Subcutaneous abdominal adipose tissue (tissue), 5 donors: ENCODE measurements around the gene NUDT14.

ENCODE experiments used
- H3K27ac ChIP-seq: one replicate; pipeline ENCODE4 v1.7.0; 2013; ENCODE audit warnings: low read depth, mild to moderate bottlenecking, inconsistent platforms, low read length, moderate library complexity
- H3K27me3 ChIP-seq, 5 donors: one replicate each; pipeline ENCODE4 v1.7.0; 2013; ENCODE audit warnings: low read length in 5 of 5, inconsistent platforms in 1 of 5; ENCODE audit not compliant: control insufficient read depth in 5 of 5, insufficient read depth in 4 of 5
- H3K36me3 ChIP-seq, 5 donors: one replicate each; pipeline ENCODE4 v1.7.0; 2013; ENCODE audit warnings: low read length in 5 of 5; ENCODE audit not compliant: control insufficient read depth in 5 of 5, insufficient read depth in 5 of 5
- H3K4me1 ChIP-seq, 5 donors: one replicate each; pipeline ENCODE4 v1.7.0; 2013; ENCODE audit warnings: low read length in 5 of 5, mild to moderate bottlenecking in 3 of 5, moderate library complexity in 1 of 5; ENCODE audit not compliant: control insufficient read depth in 5 of 5, insufficient read depth in 5 of 5
- H3K4me3 ChIP-seq, 5 donors: one replicate each; pipeline ENCODE4 v1.7.0; 2013; ENCODE audit warnings: low read length in 5 of 5, low read depth in 1 of 5
- H3K9ac ChIP-seq, 5 donors: one replicate each; pipeline ENCODE4 v1.7.0; 2013; ENCODE audit warnings: low read length in 5 of 5, mild to moderate bottlenecking in 4 of 5, moderate library complexity in 3 of 5
- H3K9me3 ChIP-seq, 5 donors: one replicate each; pipeline ENCODE4 v1.7.0; 2013; ENCODE audit warnings: low read length in 5 of 5; ENCODE audit not compliant: control insufficient read depth in 5 of 5
- donor health status: healthy.
- donor health status: healthy.
- donor health status: healthy.
- donor health status: healthy.
- donor health status: healthy.

NUDT14 gene

DNA sequence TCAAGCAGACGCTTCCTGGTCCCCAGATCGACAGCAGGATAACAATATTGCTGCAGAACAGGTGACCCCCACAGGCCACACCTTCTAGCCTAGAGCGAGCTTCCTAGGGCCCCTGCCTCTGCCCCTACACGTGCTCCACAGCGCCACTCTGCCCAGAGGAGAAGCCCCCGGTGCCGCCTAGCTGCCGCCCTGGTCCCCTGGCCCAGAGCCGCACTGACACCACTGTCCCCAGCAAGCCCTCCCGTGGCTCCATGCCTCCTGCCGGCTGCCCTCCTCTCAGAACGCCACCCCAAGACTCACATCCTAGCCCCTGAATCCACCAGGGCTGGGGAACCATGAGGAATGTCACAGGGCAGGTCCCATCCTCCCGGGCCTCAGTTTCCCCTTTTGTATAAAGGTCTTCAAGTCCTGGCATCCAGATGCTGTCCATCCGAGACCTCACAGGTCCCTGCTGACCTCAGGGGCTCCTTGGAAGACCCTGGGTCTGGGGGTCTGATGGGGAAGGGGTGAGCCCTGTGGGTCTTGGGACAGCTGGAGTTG is 43.6 kb downstream of the NUDT14 start:
- Histone ChIP-seq H3K4me1 (no peaks in the 10 kb centered on the region), H3K27me3 (peaks cover 0 to 8% (median 0%) of the 10 kb centered on the region in 5 donors), H3K9me3 (peaks cover 3 to 21% (median 20%) of the 10 kb centered on the region in 5 donors), H3K9ac (no peak overlapping the region), H3K4me3 (no peak overlapping the region), H3K36me3 (peaks cover 0 to 22% (median 13%) of the 10 kb centered on the region in 5 donors), H3K27ac (no peak overlapping the region)

DNA sequence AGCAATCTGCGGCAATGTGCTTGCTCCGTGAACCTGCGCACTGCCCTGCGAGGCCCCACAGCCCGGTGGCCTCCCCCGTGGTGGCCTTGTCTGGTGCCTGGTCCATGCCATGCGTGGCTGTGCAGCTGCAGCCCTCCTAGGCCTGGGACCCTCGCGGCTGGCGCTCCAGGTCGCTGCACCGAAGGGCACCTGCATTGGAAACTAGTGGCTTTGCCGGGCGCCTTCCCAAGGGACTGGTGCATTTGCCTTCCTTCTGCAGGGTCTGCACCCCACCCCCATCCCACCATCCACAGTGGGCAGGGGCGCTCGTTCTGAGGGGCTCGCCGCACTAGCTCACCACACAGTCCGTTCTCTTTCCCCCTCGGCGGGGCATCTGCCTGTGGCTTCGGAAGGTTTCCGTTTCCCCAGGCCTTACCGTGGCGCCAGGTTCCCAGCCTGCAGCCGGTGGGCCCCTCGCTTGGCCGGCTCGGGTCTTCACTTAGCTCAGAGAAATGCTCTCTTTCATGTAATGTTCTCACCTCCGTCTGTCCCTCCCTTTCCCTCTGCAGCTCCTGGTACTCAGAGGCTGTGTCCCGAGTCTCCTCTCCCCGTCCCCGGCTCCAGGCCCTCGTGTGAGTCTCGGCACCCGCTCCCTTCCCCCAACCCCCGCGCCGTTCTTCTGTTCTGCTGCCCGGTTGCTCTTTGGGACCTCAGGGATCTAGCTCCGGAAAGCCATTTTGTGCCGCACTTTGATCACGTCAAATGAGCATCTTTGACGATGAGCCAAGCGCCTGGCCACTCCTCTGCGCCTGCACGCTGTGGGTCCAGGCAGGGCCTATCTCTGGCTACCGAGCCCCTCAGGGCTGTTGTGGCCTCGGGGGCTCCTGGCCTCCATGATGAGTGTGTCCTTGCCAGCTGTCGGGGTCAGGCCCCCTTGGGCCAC is 44.5 kb downstream of the NUDT14 start:
- Histone ChIP-seq H3K4me1 (no peaks in the 10 kb centered on the region), H3K4me3 (no peak overlapping the region), H3K9me3 (peaks cover 3 to 21% (median 20%) of the 10 kb centered on the region in 5 donors), H3K36me3 (peaks cover 0 to 14% (median 9%) of the 10 kb centered on the region in 5 donors), H3K27ac (no peak overlapping the region), H3K27me3 (peaks cover 0 to 8% (median 0%) of the 10 kb centered on the region in 5 donors), H3K9ac (no peak overlapping the region)

DNA sequence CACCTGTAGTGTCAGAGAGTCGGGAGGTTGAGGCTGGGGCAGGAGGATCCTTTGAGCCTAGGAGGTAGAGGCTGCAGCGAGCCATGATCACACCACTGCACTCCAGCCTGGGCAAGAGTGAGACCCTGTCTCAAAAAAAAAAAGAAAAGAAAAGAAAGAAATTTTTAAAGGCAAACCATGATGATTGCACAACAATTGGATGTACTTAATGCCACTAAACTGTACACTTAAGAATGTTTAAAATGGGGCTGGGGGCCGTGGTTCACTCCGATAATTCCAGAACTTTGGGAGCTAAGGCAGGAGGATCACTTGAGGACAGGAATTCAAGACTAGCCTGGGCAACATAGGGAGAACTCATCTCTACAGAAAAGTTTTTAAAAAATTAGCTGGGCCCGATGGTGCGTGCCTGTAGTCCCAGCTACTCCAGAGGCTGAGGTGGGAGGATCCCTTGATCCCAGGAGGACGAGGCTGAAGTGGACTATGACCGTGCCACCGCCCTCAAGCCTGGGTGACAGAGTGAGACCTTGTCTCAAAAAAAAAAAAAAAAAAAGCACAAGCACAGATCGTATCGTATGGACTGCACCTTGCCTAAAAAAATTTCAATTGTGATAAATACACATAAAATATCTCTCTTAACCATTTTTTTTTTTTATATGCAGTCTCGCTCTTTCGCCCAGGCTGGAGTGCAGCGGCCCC is 45.3 kb downstream of the NUDT14 start:
- H3K4me1 ChIP-seq: no peaks in the 10 kb centered on the region

DNA sequence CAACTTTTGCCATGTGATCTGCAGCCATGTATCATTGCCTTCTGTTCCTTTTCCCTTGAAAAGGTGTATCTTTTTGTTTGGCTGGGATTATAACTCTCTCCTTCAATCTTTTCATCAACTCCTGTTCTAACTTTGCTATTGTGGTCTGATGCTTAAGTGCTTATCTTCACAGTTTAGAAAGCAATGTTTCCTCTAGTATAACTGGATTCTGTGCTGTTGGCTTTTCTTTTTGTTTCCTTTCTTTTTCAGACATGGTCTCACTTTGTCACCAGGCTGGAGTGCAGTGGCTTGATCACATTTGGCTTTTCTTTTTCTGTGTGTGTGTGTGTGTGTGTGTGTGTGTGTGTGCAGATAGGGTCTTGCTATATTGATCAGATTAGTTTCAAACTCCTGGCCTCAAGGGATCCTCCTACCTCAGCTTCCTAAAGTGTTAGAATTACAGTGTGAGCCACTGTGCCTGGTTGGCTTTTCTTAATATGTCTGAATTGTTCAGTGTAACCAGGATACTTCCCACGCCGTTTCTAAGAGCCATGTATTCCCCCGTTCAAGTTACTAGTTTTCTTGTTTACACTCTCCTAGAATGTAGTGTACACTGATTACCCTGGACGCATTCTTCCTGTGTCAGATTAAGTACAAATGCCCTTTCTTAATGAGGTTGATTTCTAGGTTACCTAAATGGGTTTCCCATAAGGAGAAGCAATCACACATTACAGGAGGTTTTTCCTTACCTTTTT is 48.0 kb downstream of the NUDT14 start:
- peaks cover 0 to 8% (median 0%) of the 10 kb centered on the region in 5 donors for H3K27me3 ChIP-seq
- no peak overlapping the region for H3K9ac ChIP-seq
- no peaks in the 10 kb centered on the region for H3K36me3 ChIP-seq
- H3K4me1 ChIP-seq: no peaks in the 10 kb centered on the region
- no peak overlapping the region for H3K4me3 ChIP-seq
- peaks cover 0 to 6% (median 3%) of the 10 kb centered on the region in 5 donors for H3K9me3 ChIP-seq
- H3K27ac ChIP-seq: no peak overlapping the region

More for the DNA sequence above, 45.3 kb downstream of the NUDT14 start:
- no peak overlapping the region for H3K9ac ChIP-seq
- no peak overlapping the region for H3K27ac ChIP-seq
- no peak overlapping the region for H3K4me3 ChIP-seq
- H3K36me3 ChIP-seq: peaks cover 0 to 10% (median 3%) of the 10 kb centered on the region in 5 donors
- H3K27me3 ChIP-seq: peaks cover 0 to 8% (median 0%) of the 10 kb centered on the region in 5 donors
- peaks cover 3 to 25% (median 17%) of the 10 kb centered on the region in 5 donors for H3K9me3 ChIP-seq

DNA sequence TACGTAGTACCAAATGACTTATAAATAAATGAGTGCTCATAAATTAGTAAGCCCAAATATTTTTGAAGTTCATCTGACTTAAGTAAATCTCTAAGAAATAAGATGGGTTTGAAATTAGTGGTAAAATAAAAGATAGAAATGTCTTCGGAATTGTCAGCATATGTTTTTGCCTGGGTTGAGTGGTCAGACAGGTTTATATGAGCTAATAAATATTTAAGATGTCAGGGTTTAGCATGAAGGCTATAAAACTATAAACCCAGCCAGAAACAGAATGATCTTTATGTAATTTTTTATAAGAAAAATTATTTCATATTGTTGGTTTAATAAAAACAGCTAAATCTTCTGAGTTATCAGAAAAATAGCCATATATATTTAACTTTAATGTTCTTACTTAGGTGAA is 49.9 kb downstream of the NUDT14 start:
- H3K27ac ChIP-seq: no peak overlapping the region
- no peak overlapping the region for H3K4me3 ChIP-seq
- H3K4me1 ChIP-seq: peaks cover 0 to 2% (median 0%) of the 10 kb centered on the region in 5 donors
- peaks cover 0 to 10% (median 5%) of the 10 kb centered on the region in 5 donors for H3K27me3 ChIP-seq
- no peak overlapping the region for H3K9ac ChIP-seq
- H3K9me3 ChIP-seq: peaks cover 0 to 6% (median 3%) of the 10 kb centered on the region in 5 donors
- no peaks in the 10 kb centered on the region for H3K36me3 ChIP-seq

DNA sequence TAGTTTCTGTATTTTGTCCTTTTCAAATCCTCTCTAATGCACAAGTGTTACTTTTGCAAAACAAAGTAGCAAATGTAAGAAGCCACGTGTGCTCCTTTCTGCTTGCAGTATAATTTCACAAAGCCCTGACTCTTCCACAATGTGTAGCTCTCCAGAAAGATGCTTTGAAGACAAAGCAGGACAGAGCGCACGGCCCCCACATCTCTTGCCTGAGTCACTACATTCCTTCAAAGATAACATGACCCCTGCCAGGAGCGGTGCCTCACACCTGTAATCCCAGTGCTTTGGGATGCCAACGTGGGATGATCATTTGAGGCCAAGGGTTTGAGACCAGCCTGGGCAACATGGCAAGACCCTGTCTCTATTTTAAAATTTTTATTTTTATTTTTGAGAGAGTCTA is 53.1 kb downstream of the NUDT14 start:
- no peak overlapping the region for H3K9ac ChIP-seq
- H3K36me3 ChIP-seq: no peaks in the 10 kb centered on the region
- H3K4me3 ChIP-seq: no peak overlapping the region
- H3K4me1 ChIP-seq: peaks cover 0 to 2% (median 0%) of the 10 kb centered on the region in 5 donors
- no peak overlapping the region for H3K27ac ChIP-seq
- H3K9me3 ChIP-seq: peaks cover 0 to 6% (median 3%) of the 10 kb centered on the region in 5 donors
- H3K27me3 ChIP-seq: peaks cover 6 to 21% (median 13%) of the 10 kb centered on the region in 5 donors

DNA sequence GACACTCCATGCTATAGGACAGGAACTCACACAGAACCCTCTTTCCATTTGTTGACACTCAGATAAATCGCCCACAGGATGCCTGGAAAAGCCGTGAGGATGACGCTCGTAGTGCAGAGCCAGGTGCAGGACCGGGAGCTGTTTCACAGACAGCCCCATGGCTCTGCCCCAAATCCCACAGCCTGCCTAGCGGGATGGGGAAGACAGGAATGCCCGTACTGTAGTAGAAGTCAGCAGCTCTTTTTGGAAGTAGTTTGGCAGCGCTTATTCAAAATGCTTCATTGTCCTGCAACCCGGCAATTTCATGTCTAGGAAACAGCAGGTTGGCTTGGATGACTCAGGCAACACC is 54.2 kb downstream of the NUDT14 start:
- peaks cover 0 to 2% (median 0%) of the 10 kb centered on the region in 5 donors for H3K4me1 ChIP-seq
- H3K4me3 ChIP-seq: no peak overlapping the region
- H3K9me3 ChIP-seq: peaks cover 4 to 12% (median 7%) of the 10 kb centered on the region in 5 donors
- no peak overlapping the region for H3K9ac ChIP-seq
- H3K27ac ChIP-seq: no peak overlapping the region
- H3K36me3 ChIP-seq: no peaks in the 10 kb centered on the region
- peaks cover 7 to 21% (median 13%) of the 10 kb centered on the region in 5 donors for H3K27me3 ChIP-seq

DNA sequence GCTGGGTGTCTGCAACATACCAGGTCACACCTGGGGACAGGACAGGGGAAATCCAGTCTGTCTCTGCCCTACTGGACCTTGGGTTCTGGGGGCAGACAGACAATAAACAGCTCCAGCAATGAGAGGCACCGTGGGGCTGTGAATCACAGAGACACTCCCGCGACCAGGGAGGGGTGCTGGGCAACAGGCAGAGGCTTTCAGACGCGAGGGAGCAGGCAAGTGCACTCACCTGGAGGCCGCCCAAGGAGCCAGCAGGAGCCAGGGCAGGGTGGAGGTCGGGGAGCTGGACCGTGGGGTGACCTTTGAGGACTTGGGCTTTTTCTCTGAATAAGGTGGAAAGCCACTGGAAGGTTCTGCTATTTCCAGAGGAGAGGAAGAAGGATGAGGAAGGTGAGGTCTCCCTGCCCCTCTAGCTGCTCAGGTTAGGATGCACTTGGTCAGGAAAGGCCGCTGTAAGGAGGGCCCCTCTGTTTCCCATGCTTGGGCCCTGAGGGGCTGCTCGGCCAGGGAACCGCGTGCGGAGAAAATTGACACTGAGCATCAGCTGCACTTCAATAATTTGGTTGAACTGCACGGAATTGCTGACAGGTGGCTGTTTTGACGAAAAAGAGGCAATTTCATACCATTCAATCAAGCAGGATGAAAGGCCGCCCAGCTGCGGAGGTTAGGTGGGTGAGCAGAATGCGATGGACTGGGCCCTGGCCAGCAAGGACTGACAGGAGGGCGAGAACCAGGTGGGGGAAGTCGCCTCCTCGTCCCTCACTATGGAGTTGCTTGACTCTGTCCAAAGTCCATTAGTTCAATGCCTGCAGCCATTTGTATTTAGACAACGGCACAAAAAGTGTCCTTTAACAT is 54.8 kb downstream of the NUDT14 start:
- H3K36me3 ChIP-seq: no peaks in the 10 kb centered on the region
- no peak overlapping the region for H3K9ac ChIP-seq
- H3K4me3 ChIP-seq: no peak overlapping the region
- H3K27me3 ChIP-seq: peaks cover 10 to 23% (median 13%) of the 10 kb centered on the region in 5 donors
- no peak overlapping the region for H3K27ac ChIP-seq
- peaks cover 0 to 2% (median 0%) of the 10 kb centered on the region in 5 donors for H3K4me1 ChIP-seq
- H3K9me3 ChIP-seq: peaks cover 9 to 16% (median 13%) of the 10 kb centered on the region in 5 donors

DNA sequence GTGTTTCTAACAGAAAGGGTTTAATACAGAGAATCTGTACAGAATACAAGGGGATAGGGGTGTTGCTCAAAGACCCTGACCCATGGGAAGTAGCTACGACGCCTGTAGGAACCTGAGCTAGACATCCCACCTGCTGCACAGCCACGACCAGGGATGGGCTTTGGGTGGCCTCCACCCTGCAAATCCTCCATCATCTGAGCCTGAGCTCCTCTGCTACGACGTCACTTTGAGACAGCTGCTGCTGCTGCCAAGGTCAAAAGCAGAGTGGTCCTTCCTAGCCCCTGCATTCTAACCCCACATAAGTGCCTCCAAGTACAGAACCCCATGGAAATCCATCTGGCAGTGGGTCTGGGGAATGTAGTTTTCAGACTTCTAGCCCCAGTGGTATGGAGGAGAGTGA is 56.3 kb downstream of the NUDT14 start:
- H3K27ac ChIP-seq: no peak overlapping the region
- peaks cover 9 to 20% (median 18%) of the 10 kb centered on the region in 5 donors for H3K9me3 ChIP-seq
- H3K27me3 ChIP-seq: peaks cover 10 to 23% (median 13%) of the 10 kb centered on the region in 5 donors
- peaks cover 0 to 2% (median 0%) of the 10 kb centered on the region in 5 donors for H3K4me1 ChIP-seq
- H3K4me3 ChIP-seq: no peak overlapping the region
- H3K9ac ChIP-seq: no peak overlapping the region
- H3K36me3 ChIP-seq: no peaks in the 10 kb centered on the region
